NCI-H1436 treated with DMSO at 0.1 percent for 48 hours (cell line): ENCODE data around the gene CYBA.
"Not testable (repeated sequence)": the region's sequence is repeated elsewhere in the genome, so short reads cannot be mapped to it uniquely, and the experiment has no call there.

ENCODE experiments used
- DNase-seq: peaks from one replicate; lab custom pipeline; 2025; lab: John Stamatoyannopoulos, UW

Gene CYBA

DNA sequence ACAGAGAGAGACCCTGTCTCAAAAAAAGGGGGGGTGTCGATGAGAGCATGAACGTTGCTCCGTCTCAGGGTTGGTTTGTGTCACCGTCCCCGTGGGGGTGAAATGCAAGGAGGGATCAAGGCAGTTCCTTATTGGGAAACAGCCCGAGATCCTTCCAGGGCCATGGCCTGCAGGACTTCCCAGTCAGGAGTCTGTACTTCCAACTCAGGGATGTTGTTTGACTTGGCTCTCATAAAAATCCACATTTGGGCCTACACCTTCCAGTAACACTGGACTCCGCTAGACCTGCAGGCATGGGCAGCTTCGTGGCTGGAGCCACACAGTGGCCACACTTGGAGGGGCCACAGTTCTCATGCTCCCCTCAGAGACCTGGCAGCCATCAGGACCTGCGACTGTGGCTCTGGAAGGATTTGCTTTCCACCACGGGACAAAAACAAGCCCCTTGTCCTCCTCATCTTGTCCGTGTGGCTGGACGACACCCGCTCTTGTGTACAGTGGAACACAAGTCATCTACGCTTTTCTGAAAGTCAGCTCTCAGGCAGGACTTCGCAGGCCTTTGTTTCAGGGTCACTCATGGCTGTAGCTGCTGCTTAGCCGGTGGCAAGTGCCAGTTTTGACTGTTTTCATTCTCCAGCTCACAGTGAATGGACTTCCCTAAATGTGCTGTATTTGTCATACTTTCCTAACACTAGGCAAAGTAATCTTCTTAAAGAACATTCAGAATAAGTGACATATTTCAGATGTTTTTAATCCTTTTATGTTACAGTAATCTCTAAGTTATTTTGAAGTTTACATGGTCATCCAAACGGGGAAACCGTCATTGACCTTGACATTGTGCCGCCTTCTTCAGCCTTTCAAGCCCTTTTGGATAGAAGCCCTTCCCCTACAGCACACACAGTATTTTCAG lies 36.7 kb downstream of the CYBA start:
- DNase-seq, result no peak

DNA sequence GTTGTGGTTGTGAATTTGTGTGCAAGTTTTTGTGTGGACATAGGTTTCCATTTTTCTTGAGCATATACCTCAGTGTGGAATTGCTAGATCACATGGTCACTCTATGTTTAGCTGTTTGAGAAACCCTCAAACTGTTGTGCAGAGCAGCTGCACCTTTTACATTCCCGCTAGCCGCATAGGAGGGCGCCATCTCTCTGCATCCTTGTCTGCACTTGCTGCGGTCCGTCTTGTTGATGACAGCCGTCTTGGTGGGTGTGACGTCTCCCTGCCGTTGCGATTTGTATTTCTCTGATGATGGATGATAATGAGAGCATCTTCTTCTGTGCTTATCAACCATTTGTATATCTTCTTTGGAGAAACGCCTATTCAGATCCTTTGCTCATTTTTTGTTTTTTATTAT lies 37.6 kb downstream of the CYBA start:
- no peak for DNase-seq

DNA sequence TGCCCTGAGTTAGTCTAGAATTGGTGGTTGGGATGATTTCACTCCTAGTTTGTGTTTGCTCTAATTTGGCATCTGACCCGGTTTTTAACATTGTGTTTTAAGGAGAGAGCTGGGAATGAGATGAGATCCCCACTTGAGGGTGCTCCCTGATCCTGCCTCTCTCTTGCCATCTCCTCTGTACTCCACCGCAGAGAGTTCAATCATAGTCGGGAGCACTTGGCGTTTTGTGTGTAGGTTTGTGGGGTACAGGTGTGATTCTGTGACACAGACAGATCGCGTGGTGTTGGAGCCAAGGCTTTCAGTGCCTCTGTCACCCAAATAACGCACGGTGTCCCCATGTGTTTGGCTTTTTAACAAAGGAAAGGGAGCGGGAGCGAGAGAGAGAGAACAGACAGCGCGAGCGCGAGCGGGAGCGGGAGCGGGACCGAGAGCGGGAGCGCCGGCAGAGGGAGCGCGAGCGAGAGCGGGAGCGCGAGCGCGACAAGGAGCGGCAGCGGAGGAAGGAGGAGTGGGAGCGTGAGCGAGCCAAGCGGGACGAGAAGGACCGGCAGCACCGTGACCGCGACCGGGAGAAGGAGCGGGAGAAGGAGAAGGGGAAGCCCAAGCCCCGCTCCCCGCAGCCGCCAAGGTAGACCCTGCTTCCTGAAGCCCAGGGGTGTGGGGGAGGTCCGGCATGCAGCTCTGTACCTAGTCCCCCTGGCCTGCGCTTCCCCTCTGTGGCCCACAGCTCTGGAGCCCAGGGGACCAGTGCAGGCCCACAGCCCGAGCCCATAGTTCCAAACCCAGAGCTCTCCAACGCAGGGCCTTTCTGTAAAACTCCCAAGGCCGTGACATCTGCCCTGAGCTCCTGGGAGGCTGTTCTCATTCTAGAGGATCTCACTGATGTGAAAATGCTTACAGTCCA lies 39.7 kb downstream of the CYBA start:
- DNase-seq, result no peak

DNA sequence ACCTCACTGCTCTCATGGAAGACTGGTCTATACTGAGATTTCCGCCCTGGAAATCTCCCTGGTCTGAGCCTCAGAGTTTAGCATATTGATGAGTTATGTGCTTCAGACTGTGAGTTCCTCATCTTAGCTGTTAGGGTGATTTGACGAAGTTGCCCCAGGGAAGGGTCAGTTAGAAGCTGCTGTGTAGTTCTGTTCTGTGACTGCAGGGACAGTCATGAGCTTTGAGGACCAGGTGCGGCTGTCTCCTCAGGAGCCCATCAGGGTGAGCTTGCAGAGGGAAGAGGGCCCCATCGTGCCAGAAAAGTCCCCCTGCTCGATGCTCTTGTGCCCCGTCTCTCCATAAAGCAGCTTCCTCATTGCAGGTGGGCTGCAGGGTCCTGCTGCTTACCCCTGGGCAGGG lies 40.8 kb downstream of the CYBA start:
- DNase-seq, result no peak

DNA sequence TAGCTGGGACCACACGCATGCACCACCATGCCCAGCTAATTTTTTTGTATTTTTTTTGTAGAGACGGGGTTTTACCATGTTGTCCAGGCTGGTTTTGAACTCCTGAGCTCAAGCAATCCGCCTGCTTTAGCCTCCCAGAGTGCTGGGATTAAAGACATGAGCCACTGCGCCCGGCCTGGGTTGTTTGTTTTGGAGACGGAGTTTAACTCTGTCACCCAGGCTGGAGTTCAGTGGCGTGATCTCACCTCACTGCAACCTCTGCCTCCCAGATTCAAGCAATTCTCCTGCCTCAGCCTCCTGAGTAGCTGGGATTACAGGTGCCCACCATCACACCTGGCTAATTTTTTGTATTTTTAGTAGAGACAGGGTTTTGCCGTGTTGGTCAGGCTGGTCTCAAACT lies 41.4 kb downstream of the CYBA start:
- not testable (repeated sequence) for DNase-seq

DNA sequence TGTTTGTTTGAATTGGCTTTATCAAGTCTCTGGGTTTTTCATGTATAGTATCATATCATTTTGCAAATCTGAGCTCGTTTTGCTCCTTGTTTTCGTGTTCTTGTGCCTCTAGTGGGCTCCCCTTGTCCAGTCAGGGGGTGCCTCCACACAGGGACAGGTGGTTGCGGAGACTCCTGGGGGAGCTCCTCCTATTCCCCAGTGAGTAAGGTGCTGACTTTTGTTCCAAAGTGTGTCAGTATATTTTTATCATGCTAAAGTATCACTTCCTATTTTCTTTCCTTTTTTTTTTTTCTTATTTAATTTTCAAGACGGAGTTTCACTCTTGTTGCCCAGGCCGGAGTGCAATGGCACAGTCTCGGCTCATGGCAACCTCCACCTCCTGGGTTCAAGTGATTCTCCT lies 42.8 kb downstream of the CYBA start:
- DNase-seq, result no peak

GRCh38 chr16:88606148-88606757 lies 44.6 kb downstream of the CYBA start:
- no peak for DNase-seq

- no peak for DNase-seq
Observed at GRCh38 chr16:88605186-88606147, 45.4 kb downstream of the CYBA start.

DNA sequence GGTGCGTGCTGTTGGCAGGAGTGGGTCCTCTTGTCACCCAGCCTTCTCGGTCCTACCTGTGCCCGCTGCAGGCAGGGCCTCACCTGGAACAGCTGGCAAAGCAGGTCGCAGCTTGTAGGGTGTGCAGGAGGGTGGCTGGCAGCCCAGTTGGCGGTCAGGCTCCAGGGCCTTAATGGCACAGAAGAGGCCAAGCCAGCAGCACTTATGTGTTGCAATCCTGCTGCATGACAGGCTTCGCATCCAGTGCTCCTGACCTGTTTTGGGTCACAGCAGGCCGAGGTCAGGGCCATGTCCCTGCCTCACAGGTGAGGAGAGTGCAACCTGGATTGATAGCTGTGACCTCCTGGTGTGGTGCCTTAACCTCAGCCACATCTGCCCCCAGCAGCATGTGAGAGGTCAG lies 48.8 kb downstream of the CYBA start:
- no peak for DNase-seq

GRCh38 chr16:88601313-88602036 lies 49.4 kb downstream of the CYBA start:
- no peak for DNase-seq

DNA sequence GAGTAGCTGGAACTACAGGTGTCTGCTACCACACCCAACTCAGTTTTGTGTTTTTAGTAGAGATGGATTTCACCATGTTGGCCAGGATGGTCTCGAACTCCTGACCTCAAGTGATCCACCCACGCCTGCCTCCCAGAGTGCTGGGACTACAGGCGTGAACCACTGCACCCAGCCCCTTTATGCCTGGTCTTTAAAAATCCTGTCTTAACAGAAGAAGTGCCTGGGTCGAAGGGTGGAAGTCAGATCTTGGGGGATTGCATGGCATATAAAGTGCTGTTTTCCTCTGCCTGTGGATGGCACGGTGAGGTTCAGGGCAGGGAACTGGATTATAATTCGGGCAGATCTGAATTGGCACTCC lies 50.3 kb downstream of the CYBA start:
- DNase-seq, result no peak

DNA sequence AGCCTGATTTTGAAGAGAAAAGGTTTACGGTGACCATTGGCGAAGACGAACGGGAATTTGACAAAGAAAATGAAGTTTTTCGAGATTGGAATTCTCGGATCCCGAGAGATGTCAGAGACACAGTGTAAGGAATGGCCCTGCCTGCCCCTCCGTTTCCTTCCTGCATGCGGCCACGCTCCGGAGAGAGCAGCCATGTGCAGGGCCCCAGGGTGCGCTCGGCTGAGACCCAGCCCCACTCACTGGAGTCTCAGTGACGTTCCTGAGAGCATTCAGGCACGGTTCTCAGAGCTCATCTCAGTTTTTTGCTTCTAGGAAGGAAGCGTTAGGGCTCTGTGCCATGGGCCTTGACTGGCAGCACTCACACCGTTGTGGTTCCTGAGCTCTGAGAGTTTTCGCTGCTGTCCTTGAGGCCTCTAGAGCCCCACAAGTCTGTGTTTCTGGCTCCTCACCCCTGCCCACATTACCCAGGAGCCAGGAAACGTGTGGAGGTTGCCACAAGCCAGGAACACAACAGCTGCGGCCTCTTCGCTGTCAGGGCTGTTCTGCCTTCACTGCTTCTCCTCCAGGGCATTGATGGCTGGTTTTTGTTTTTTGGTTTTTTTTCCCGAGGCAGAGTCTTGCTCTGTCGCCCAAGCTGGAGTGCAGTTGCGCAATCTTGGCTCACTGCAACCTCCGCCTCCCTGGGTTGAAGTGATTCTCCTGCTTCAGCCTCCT lies 50.9 kb downstream of the CYBA start:
- no peak for DNase-seq

DNA sequence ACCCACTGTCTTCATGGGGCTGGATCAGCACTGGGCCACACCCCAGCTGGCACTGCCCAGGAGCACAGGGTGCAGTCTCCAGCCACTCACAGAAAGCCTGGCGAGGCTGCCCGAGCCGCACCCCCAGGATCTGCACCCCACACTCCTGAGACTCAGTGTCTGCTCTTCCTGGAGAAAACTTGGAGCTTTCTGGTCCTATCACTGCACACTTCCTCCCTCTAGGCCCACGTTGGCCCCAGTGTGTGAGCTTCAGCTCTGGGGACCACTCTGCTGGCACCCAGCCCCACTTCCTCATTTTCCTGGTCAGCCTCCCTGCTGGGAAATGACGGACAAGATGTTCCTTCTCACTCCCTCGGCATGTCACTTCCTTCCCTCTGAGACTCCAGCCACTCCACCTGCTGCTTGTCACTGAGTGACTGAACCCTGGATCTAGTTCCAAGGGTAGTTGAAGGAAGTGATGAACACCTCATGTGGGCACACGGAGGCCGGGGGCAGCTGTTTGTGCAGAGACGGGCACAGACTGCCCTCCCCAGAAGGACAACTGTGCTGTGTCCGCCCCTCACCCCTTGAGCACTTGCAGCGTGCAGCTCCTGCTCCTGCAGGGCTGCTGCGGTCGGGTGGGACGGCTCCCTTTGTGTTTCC lies 51.6 kb downstream of the CYBA start:
- no peak for DNase-seq

GRCh38 chr16:88597856-88598491 lies 52.9 kb downstream of the CYBA start:
- no peak for DNase-seq

GRCh38 chr16:88596483-88596882 lies 54.4 kb downstream of the CYBA start:
- no peak for DNase-seq

DNA sequence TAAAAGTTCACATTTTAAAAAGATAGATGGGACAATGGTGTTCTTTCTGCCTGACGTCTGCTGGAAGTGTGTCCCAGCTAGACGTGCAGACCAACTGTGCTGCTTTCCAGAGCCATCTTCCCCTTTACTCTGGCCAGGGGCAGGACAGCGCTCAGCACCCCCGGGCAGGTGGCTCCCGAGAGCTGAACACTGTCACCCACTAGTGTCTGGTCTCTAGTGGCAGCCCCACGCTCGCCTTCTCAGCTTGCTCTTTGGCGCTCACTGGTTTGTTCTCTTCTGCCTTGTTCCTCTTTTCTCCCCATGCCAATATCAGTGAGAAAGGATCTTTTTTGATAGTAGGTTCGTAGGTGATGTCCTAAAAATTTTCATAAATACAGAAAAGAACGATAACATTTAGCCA lies 54.9 kb downstream of the CYBA start:
- DNase-seq, result no peak

DNA sequence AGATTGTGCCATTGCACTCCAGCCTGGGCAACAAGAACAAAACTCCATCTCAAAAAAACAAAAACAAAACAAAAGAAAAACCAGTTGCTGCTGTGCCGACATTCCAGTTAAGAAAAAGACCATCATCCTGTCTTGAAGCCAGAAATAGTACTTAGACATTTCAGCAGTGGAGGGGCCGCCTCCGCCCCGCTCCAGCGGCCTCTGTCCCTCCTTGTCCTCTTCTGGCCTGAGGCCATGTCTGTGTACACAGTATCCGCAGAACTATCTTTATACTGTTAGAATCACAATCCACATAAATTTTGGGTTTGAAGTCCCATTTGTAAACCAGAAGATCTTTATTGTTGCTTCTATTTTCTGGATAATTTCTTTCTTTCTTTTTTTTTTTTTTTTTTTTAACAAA lies 55.8 kb downstream of the CYBA start:
- DNase-seq, result no peak

GRCh38 chr16:88593910-88594309 lies 56.9 kb downstream of the CYBA start:
- DNase-seq, result no peak

DNA sequence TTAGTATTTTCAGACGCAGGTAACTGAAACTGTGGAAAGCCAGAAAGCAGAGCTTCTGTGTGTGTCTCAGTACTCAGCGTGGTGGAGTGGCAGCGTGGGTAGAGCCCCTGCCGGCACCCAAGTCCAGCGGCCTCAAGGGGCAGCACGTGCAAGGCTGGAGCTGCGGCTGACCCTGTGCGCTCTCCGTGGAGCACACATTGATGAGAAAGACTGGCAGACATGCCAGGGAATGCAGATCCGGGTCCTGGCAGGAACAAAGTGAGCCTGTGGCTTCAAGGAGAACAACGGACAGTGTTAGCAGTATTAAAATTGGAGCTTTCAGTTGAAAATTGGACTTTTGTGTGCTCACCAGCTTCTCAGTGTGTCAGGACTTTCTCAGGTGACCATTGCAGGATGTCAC lies 57.4 kb downstream of the CYBA start:
- no peak for DNase-seq
